NCI-H1694 (cell line): ENCODE measurements around the gene CACNA2D4.
"Not testable (repeated sequence)": the region's sequence is repeated elsewhere in the genome, so short reads cannot be mapped to it uniquely, and the experiment has no call there.

Source experiments
- DNase-seq: peaks from one replicate; lab custom pipeline; 2025; lab: John Stamatoyannopoulos, UW

The CACNA2D4 gene

DNA sequence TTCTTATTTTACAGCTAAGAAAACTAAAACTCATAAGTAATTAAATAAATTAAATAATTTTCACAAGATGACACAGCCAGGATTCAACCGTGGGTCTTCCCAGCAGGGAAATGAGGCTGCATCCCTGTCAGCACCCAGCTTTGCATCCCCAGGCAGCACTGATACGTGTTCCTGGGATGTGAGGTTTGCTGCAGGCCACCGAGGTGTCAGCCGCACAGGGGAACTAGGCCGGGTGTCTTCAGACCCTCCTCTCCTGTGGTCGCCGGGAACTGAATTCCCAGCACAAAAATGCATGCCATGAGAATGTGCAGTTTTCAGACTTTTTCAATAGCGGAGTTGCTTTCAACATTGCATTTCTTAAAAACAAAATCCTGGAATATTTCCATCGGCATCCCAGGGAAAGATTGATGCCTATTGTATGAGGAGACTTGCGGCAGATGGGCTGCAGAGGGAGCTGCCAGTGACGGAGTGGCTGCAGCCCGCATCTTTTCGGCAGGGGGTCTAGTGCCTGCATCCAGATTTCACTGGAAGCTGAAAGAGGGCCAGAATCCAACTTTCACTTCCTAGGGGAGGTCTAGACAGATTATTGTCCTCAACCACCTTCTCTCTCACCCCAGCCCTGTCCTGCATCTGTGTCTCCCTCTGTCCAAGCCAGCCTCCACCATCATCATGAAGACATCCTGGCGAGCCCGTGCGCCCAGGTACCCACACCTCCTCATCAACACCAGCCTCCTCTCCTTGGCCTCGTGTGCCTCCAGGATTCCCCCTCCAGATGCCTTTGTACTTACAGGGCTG, 85.5 kb downstream of the CACNA2D4 start:
- DNase-seq: peak; percentile 82

GRCh38 chr12:1830981-1831963, 87.2 kb downstream of the CACNA2D4 start:
- DNase-seq: no peak

GRCh38 chr12:1830401-1830845, 88.0 kb downstream of the CACNA2D4 start:
- DNase-seq: no peak

- no peak for DNase-seq
These were observed 89.0 kb downstream of the CACNA2D4 start for GRCh38 chr12:1829306-1829900.

DNA sequence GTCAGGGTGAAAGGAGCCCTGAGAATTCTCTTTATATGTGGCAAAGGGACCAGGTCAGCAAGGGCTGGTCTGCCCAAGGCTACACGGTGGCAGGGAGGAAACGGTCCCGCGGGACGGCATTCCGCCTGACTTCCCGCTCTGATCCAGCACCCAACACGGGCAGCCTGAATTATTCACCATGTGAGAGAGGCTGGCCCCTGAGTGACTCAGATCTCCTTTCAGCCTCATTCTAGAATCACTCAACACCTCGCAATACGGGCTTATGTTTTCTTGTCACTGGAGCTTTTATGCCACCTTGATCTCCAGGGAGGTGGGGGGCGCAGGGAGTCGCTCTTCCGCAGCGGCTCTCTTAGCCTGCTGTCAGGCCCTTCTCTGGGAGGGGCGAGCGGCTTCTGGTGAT, 89.6 kb downstream of the CACNA2D4 start:
- DNase-seq: no peak

GRCh38 chr12:1827826-1828805, 90.3 kb downstream of the CACNA2D4 start:
- no peak for DNase-seq

DNA sequence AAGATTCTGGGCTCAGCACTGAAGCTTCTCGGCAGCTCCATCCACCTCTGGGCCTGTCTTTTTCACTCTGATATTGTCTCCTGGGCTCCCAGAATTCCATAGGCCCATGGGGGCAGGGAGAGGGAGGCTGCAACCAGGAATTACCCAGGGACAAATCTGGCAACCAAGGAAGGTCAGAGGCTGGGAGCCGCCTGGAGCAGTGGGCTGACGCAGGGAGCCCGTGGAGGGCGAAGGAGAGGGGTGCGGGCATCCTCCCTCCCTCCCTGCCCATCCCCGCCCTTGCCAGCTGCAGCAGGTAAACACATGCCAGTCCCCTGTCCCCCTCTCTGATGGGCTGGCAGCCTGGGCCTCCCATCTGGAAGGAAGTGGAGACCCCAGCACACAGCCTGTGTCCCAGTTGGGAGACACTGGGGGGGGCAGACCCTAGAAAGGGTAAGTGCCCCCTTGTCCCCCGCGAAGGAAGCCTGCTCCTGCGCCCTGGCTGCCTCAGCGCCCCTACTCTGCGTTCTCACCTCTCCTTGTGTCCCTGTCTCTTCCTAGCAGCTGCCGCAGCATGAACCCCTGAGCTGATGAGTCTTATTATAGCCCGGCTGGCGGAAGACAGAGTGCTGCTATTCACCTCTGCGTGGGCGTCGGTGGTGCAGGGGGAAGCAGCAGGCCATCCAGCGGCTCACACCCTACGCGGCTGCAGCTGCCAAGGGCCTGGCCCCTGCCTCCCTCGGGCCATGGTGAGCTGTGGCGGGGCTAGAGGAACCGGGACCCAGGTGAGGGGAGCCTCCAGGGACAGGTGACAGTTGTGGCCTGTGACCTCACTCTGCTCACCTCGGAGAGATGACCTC, 91.4 kb downstream of the CACNA2D4 start:
- no peak for DNase-seq

DNA sequence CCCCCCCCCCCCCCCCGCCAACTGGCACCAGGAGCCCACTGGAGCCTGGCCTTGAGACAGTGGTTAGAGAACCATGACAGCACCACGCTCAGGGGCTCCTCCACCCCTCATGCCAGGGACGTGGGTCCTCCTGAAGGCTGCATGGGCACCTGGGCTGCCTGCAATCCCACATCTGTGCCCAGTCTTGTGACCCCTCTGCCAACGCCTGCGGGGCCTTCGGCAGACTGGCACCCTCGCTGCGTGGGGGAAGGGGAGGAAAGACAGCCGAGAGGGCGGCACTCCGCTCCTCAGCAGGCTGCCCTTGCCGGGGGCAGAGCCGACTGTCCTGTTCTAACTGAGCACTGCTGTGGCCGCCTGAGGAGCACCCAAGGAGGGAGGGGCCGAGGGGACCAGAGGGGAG, 92.1 kb downstream of the CACNA2D4 start:
- no peak for DNase-seq

GRCh38 chr12:1825382-1826102, 92.9 kb downstream of the CACNA2D4 start:
- DNase-seq: no peak

GRCh38 chr12:1823237-1823636, 95.2 kb downstream of the CACNA2D4 start:
- no peak for DNase-seq

- DNase-seq: no peak
These were observed 95.8 kb downstream of the CACNA2D4 start for GRCh38 chr12:1822699-1823098.

GRCh38 chr12:1821805-1822204, 96.6 kb downstream of the CACNA2D4 start:
- DNase-seq: peak; percentile 39

- DNase-seq: no peak
These were observed 97.6 kb downstream of the CACNA2D4 start for GRCh38 chr12:1820896-1821291.

DNA sequence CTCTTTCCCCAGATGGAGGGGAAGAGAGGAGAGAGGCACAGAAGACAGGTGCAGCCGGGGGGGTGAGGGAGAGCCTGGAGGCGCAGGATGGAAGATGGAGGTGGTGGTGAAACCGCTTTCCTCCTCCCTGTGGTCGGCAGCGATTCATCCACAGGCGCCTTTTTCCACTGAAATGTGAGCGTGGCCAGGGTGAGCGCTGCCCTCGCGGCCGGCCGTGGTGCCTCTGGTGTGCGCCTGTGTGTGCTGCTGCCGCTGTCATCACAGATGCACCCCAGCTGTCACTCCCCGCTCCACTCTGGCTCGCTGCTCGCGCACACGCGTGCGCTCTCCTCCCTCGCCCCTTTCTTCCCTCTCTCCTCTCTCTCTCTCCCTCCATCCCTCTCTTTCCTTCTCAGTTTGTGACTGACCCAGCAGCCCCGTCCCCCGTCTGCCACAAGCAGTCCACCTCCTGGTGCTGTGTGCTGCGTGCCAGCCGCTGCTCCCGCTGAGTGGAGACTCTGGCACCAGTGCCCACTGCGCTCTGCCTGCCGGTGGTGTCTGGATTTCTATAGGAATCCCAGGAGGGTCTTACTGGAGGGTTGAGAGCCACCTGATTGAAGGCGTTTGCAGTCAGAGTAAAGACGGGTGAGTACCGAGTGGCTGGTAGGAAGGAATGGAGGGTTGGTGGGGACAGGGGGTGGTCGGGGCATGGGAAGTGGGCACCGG, 98.1 kb downstream of the CACNA2D4 start, which contains the start of gene LRTM2:
Gene LRTM2 (plus strand): TSS at position 375 of the 705 bp plus-strand sequence. CDS start 7,584 bp downstream, outside the sequence.
- peak; percentile 58 for DNase-seq

GRCh38 chr12:1819571-1819970, 98.9 kb downstream of the CACNA2D4 start:
- DNase-seq: no peak

DNA sequence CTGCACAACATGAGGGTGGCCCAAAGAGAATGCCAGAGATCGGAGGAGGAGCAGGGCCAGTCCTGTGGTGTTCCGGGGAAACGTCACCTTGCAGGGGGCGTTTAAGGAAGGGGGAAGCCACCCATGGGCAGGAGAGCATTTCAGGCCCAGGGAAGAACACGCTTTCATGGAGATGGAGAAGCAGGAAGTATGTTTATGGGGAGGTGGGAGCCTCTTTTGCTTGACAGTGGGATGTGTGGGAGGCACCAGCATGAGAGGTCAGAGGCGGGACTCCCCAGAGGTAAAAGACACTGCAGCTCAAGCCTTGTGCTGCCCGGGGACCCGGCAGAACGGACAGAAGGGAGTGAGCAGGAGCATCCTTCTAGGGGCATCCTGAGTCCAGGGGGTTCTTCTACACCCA, 99.4 kb downstream of the CACNA2D4 start:
- DNase-seq: no peak

DNA sequence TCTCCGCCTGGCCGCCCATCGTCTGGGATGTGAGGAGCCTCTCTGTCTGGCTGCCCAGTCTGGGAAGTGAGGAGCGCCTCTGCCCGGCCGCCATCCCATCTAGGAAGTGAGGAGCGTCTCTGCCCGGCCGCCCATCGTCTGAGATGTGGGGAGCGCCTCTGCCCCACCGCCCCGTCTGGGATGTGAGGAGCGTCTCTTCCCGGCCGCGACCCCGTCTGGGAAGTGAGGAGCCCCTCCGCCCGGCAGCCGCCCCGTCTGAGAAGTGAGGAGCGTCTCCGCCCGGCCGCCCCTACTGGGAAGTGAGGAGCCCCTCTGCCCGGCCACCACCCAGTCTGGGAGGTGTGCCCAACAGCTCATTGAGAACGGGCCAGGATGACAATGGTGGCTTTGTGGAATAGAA, 100.5 kb downstream of the CACNA2D4 start:
- DNase-seq: not testable (repeated sequence)

DNA sequence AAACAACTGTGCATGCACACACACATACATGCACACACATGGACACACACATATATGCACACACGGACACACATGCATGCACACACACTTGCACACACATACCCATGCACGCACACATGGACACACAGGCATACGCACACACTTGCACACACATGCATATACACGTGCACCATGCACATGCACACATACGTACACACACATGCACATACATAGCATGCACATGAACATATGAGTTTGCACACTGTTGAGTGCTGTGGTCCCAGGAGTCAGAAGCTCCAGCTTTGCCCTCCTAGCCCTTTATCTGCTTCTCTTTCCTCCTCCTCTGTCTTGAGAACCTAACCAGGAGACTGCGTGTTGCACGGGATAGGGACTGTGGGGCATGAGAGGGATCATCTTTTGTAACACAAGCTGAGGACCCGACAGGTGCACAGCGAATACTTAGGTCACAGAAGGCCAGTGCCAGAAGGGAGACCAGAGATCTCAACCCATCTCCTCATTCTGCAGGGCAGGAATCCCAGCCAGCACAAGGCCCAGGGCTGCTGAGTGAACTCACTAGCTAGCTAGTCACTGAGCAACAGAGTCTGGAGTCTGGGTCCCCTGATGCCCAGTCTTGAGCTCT, 101.6 kb downstream of the CACNA2D4 start:
- no peak for DNase-seq
